ENCODE data around the gene HNRNPA3. TPM values are rescaled to one million over a fixed set of nuclear protein-coding genes. Genes with fewer than 3 reads are reported as not detected.

Gene HNRNPA3
- total and polyA plus RNA-seq, 2 experiments from 2014 or later, result 151 to 290 TPM

DNA sequence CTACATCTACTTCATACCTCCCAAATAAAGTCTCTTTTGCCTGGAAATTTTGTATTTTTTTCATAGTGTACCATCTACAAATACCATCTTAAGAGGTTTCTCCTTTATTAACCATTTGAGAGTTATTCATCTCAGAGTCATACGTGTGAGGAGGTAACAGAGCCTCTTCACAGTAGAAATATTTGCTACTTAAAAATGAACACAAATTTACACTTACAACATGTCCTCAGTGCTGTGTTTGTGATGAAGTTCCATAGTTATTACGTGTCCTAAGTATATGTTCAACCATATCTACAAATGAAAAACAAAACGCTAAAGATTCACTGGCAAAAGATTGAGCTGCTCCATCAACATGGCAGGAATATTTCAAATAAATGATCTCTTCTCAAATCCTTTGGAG is 48.5 kb upstream of the HNRNPA3 start:
- H3K79me2 ChIP-seq (replicated peaks; ENCODE audit: insufficient read depth), result no peaks in the 10 kb centered on the region
- no peak for ATAC-seq
- peak overlapping the region; percentile 49; the same call in 1 of the 2 replicates for H3K4me2 ChIP-seq
- H3F3A ChIP-seq (replicated peaks; ENCODE audit: low read depth), result no peaks in the 10 kb centered on the region
- DNase-seq (ENCODE audit: low spot score), result no peak
- H3K27me3 ChIP-seq (ENCODE audit: insufficient read depth), result no peaks in the 10 kb centered on the region; the same call in 1 of the 2 replicates
- H2AFZ ChIP-seq, result peak overlapping the region; percentile 64; the same call in 1 of the 2 replicates
- TF ChIP-seq EZH2 (IDR thresholded peaks at IDR 0.05; ENCODE audit: low read depth, unreplicated experiment) (no peak), POLR2AphosphoS5 (IDR thresholded peaks at IDR 0.05; ENCODE audit: low read depth) (no peak)
- TF ChIP-seq, protein P1, sequence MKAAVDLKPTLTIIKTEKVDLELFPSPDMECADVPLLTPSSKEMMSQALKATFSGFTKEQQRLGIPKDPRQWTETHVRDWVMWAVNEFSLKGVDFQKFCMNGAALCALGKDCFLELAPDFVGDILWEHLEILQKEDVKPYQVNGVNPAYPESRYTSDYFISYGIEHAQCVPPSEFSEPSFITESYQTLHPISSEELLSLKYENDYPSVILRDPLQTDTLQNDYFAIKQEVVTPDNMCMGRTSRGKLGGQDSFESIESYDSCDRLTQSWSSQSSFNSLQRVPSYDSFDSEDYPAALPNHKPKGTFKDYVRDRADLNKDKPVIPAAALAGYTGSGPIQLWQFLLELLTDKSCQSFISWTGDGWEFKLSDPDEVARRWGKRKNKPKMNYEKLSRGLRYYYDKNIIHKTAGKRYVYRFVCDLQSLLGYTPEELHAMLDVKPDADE (IDR thresholded peaks at IDR 0.05), result no peak
- no peaks in the 10 kb centered on the region for H3K36me3 Mint-ChIP-seq (ENCODE audit: low read depth)
- H3K27ac Mint-ChIP-seq, result no peak overlapping the region
- no peak overlapping the region for H3K4me3 ChIP-seq
- H3K27me3 Mint-ChIP-seq (ENCODE audit: insufficient read depth, low read depth, poor library complexity), result peaks cover 2% of the 10 kb centered on the region
- H3K4me3 Mint-ChIP-seq, result no peak overlapping the region
- no peaks in the 10 kb centered on the region for H3K9me3 Mint-ChIP-seq
- H3K4me1 Mint-ChIP-seq, result peaks cover 18% of the 10 kb centered on the region
- H3K9me2 ChIP-seq (ENCODE audit: insufficient read depth), result no peaks in the 10 kb centered on the region
- no peaks in the 10 kb centered on the region for H3K36me3 ChIP-seq (ENCODE audit: insufficient read depth)
- H3K4me1 ChIP-seq (ENCODE audit: insufficient read depth), result peaks cover 27% of the 10 kb centered on the region
- H3K27ac ChIP-seq (ENCODE audit: low read depth), result no peak overlapping the region
- no peaks in the 10 kb centered on the region for H4K20me1 ChIP-seq (replicated peaks; ENCODE audit: insufficient read depth)

- peak; percentile 91 for ATAC-seq
- peak overlapping the region; percentile 60; the same call in 1 of the 2 replicates for H3K27ac ChIP-seq (ENCODE audit: low read depth)
Observed at GRCh38 chr2:177164584-177165052, 48.0 kb upstream of the HNRNPA3 start.

More at GRCh38 chr2:177164584-177165052, 48.0 kb upstream of the HNRNPA3 start:
- Histone ChIP-seq H3F3A (replicated peaks; ENCODE audit: low read depth) (no peaks in the 10 kb centered on the region), H4K20me1 (replicated peaks; ENCODE audit: insufficient read depth) (no peaks in the 10 kb centered on the region), H3K27me3 (ENCODE audit: insufficient read depth) (no peaks in the 10 kb centered on the region; the same call in 1 of the 2 replicates), H3K79me2 (replicated peaks; ENCODE audit: insufficient read depth) (no peaks in the 10 kb centered on the region), H2AFZ (peak overlapping the region; percentile 64; the same call in 1 of the 2 replicates), H3K4me1 (ENCODE audit: insufficient read depth) (peaks cover 27% of the 10 kb centered on the region), H3K36me3 (ENCODE audit: insufficient read depth) (no peaks in the 10 kb centered on the region), H3K9me2 (ENCODE audit: insufficient read depth) (no peaks in the 10 kb centered on the region), H3K4me3 (no peak overlapping the region), H3K4me2 (peak overlapping the region; percentile 49)
- Mint-ChIP-seq H3K27me3 (ENCODE audit: insufficient read depth, low read depth, poor library complexity) (peaks cover 2% of the 10 kb centered on the region), H3K4me3 (no peak overlapping the region), H3K27ac (no peak overlapping the region), H3K4me1 (peaks cover 21% of the 10 kb centered on the region), H3K36me3 (ENCODE audit: low read depth) (no peaks in the 10 kb centered on the region), H3K9me3 (no peaks in the 10 kb centered on the region)
- DNase-seq (ENCODE audit: low spot score), result peak; percentile 88
- TF ChIP-seq POLR2AphosphoS5 (IDR thresholded peaks at IDR 0.05; ENCODE audit: low read depth) (no peak), CREB1 (CRISPR knock-in tag; IDR thresholded peaks at IDR 0.05; ENCODE audit: low read depth) (peak; percentile 83)
- TF ChIP-seq, protein P2, sequence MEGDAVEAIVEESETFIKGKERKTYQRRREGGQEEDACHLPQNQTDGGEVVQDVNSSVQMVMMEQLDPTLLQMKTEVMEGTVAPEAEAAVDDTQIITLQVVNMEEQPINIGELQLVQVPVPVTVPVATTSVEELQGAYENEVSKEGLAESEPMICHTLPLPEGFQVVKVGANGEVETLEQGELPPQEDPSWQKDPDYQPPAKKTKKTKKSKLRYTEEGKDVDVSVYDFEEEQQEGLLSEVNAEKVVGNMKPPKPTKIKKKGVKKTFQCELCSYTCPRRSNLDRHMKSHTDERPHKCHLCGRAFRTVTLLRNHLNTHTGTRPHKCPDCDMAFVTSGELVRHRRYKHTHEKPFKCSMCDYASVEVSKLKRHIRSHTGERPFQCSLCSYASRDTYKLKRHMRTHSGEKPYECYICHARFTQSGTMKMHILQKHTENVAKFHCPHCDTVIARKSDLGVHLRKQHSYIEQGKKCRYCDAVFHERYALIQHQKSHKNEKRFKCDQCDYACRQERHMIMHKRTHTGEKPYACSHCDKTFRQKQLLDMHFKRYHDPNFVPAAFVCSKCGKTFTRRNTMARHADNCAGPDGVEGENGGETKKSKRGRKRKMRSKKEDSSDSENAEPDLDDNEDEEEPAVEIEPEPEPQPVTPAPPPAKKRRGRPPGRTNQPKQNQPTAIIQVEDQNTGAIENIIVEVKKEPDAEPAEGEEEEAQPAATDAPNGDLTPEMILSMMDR (conservative IDR thresholded peaks at IDR 0.05; ENCODE audit: low read depth in 2 of 2), result peak; percentile 99 to 100
